K562 (cell line): ENCODE measurements around the gene GCSH. TPM values are rescaled to one million over a fixed set of nuclear protein-coding genes. Genes with fewer than 3 reads are reported as not detected.

Experiments
- ATAC-seq: fragments of 200-7000 bp; cut with Tn5 transposase; 3 replicates; pipeline ENCODE4 v1.9.1; 2020; ENCODE audit warnings: moderate library complexity
- BruUV-seq: library from RNA; stranded (reverse); fragments of 400-500 nt; replicated peaks from 2 replicates; lab custom pipeline; 2021; lab: Mats Ljungman, UMichigan
- CTCF ChIA-PET: fragments of 300-600 bp; formaldehyde crosslinking; extraction: SDS; loops from one replicate; lab custom pipeline; 2021; ENCODE audit warnings: low intra/inter-chr PET ratio; lab: Yijun Ruan, JAX
- POLR2A ChIA-PET: fragments of 300-600, 350-650 bp; sonication (Branson Sonifier 250); formaldehyde crosslinking; extraction: SDS; loops from one replicate; lab custom pipeline; 2021; ENCODE audit warnings: antibody characterized with exemption, inconsistent platforms; lab: Yijun Ruan, JAX
- DNase-seq, 4 experiments: peaks; one replicate each; pipeline versions ENCODE4 v3.0.0 to v3.0.0-alpha.2; 2011 to 2018; ENCODE audit warnings: low spot score in 3 of 4, mixed read lengths in 3 of 4; ENCODE audit errors: extremely low read depth in 1 of 4
- FAIRE-seq: peaks from 2 replicates; lab custom pipeline; 2011; peaks lifted over from hg19 to GRCh38; lab: Jason Lieb, UNC
- H2AFZ ChIP-seq: 2 replicates; pipeline ENCODE4 v1.6.0; 2011; ENCODE audit warnings: low read depth, low read length, control low read depth, inconsistent platforms
- H3K27ac ChIP-seq: fragments of 200-600 bp; 3 replicates; pipeline ENCODE4 v1.8.0; 2011; ENCODE audit warnings: low read depth, mild to moderate bottlenecking, control low read depth, inconsistent platforms, low read length, moderate library complexity, mixed read lengths; ENCODE audit errors: extremely low read depth
- H3K27me3 ChIP-seq, 2 experiments: fragments of 300-600 bp in 1 of 2; 2 replicates in 1 of 2; 3 replicates in 1 of 2; pipeline versions ENCODE4 v1.6.0 to v1.8.0; 2011; ENCODE audit warnings: inconsistent platforms in 2 of 2, low read length in 2 of 2, mild to moderate bottlenecking in 1 of 2, mixed read lengths in 1 of 2, moderate library complexity in 1 of 2; ENCODE audit not compliant: control insufficient read depth in 2 of 2, insufficient read depth in 2 of 2
- H3K36me3 ChIP-seq: fragments of 300-600 bp; 3 replicates; pipeline ENCODE4 v1.8.0; 2011; ENCODE audit warnings: mild to moderate bottlenecking, low read length, inconsistent platforms; ENCODE audit not compliant: control insufficient read depth, insufficient read depth
- H3K4me1 ChIP-seq, 2 experiments: fragments of 200-600 bp in 1 of 2; replicated peaks in 1 of 2; 2 replicates in 1 of 2; 3 replicates in 1 of 2; pipeline versions ENCODE4 v1.5.1 to v1.8.0; 2011; ENCODE audit warnings: inconsistent platforms in 2 of 2, low read length in 2 of 2, mild to moderate bottlenecking in 1 of 2, mixed read lengths in 1 of 2, moderate library complexity in 1 of 2; ENCODE audit not compliant: control insufficient read depth in 2 of 2, insufficient read depth in 2 of 2
- H3K4me2 ChIP-seq: 2 replicates; pipeline ENCODE4 v1.6.1; 2011; ENCODE audit warnings: low read length, control low read depth, inconsistent platforms, mixed read lengths; ENCODE audit not compliant: insufficient read depth
- H3K4me3 ChIP-seq: fragments of 200-600 bp; sonication (generic), shearing (Covaris generic); 2 replicates; pipeline ENCODE4 v1.5.1; 2016; ENCODE audit warnings: control low read depth, inconsistent platforms
- H3K79me2 ChIP-seq: fragments of 200-600 bp; 3 replicates; pipeline ENCODE4 v1.8.0; 2011; ENCODE audit warnings: low read length, inconsistent platforms; ENCODE audit not compliant: control insufficient read depth, insufficient read depth
- H3K9ac ChIP-seq, 2 experiments: 2 replicates each; pipeline versions ENCODE4 v1.6.0 to v1.6.1; 2011; ENCODE audit warnings: low read depth in 2 of 2, low read length in 2 of 2, control low read depth in 1 of 2, inconsistent platforms in 1 of 2, mild to moderate bottlenecking in 1 of 2, mixed read lengths in 1 of 2; ENCODE audit not compliant: insufficient read depth in 1 of 2
- H3K9me1 ChIP-seq: one replicate; pipeline ENCODE4 v1.6.0; 2011; ENCODE audit warnings: inconsistent platforms, mild to moderate bottlenecking, low read length, moderate library complexity; ENCODE audit not compliant: control insufficient read depth, insufficient read depth
- H3K9me3 ChIP-seq: replicated peaks from 2 replicates; pipeline ENCODE4 v1.5.1; 2011; ENCODE audit warnings: low read depth, low read length, inconsistent platforms; ENCODE audit not compliant: control insufficient read depth, insufficient read depth
- H4K20me1 ChIP-seq: replicated peaks from 2 replicates; pipeline ENCODE4 v1.6.1; 2011; ENCODE audit warnings: low read length, inconsistent platforms, mixed read lengths; ENCODE audit not compliant: control insufficient read depth, insufficient read depth
- BRD4 ChIP-seq: fragments of 200-600 bp; sonication (generic); IDR thresholded peaks from 2 replicates; pipeline ENCODE4 v1.6.1; 2017; ENCODE audit warnings: inconsistent platforms
- CAMTA2 ChIP-seq: fragments of 250-450 bp; sonication (Bioruptor Pico); conservative IDR thresholded peaks from 2 replicates; pipeline ENCODE4 v1.5.1; 2022
- CBX8 ChIP-seq: fragments of 200-600 bp; sonication (generic); IDR thresholded peaks from 2 replicates; pipeline ENCODE4 v1.6.1; 2012; ENCODE audit warnings: borderline replicate concordance, mixed run types, low read depth, mild to moderate bottlenecking, moderate library complexity, mixed read lengths, low read length, control low read depth, inconsistent platforms; ENCODE audit not compliant: poor library complexity, severe bottlenecking; ENCODE audit errors: extremely low read depth
- CREBBP ChIP-seq: IDR thresholded peaks from one replicate; pipeline ENCODE4 v1.6.1; 2012; ENCODE audit warnings: low read depth, mild to moderate bottlenecking, control low read depth, inconsistent platforms, low read length
- HCFC1 ChIP-seq: IDR thresholded peaks from 2 replicates; pipeline ENCODE4 v1.6.1; 2012; ENCODE audit warnings: low read depth, low read length, improper control_type of control experiment
- KDM5B ChIP-seq: fragments of 200-600 bp; sonication (generic); IDR thresholded peaks from 2 replicates; pipeline ENCODE4 v1.6.1; 2012; ENCODE audit warnings: low read depth, mild to moderate bottlenecking, moderate library complexity, low read length, control low read depth, inconsistent platforms; ENCODE audit not compliant: insufficient replicate concordance
- LCOR ChIP-seq: sonication (generic); formaldehyde crosslinking; IDR thresholded peaks from 2 replicates; pipeline ENCODE4 v1.8.0; 2022; ENCODE audit warnings: mild to moderate bottlenecking, missing genetic modification reagents
- NFYB ChIP-seq: IDR thresholded peaks from 2 replicates; pipeline ENCODE4 v1.6.1; 2011; ENCODE audit warnings: mild to moderate bottlenecking, moderate library complexity; ENCODE audit not compliant: insufficient read length; ENCODE audit errors: extremely low read depth
- PHF21A ChIP-seq: fragments of 450-650 bp; IDR thresholded peaks from 2 replicates; pipeline ENCODE4 v1.6.1; 2017; ENCODE audit warnings: low read depth, borderline replicate concordance
- PTBP1 ChIP-seq: fragments of 200-400 bp; formaldehyde crosslinking; IDR thresholded peaks from 2 replicates; pipeline ENCODE4 v1.6.1; 2017; ENCODE audit warnings: low read depth, low read length
- RBM34 ChIP-seq: fragments of 200-400 bp; formaldehyde crosslinking; IDR thresholded peaks from 2 replicates; pipeline ENCODE4 v1.6.1; 2018; ENCODE audit warnings: low read length, borderline replicate concordance; ENCODE audit not compliant: insufficient read depth
- TAF1 ChIP-seq: IDR thresholded peaks from 2 replicates; pipeline ENCODE4 v1.6.1; 2011; ENCODE audit warnings: mild to moderate bottlenecking, low read length, moderate library complexity; ENCODE audit not compliant: insufficient read depth, control insufficient read depth, severe bottlenecking; ENCODE audit errors: extremely low read depth
- ZFPM2 ChIP-seq: fragments of 250-450 bp; sonication (Bioruptor Pico); IDR thresholded peaks from 2 replicates; pipeline ENCODE4 v1.5.1; 2022; ENCODE audit warnings: mild to moderate bottlenecking
- WGBS: fragments of 100-300 bp; shearing (Covaris generic); methylation state at CpG from one replicate; pipeline ENCODE4 v1.1.6; 2016; ENCODE audit warnings: low coverage, mixed read lengths; ENCODE audit not compliant: insufficient coverage; ENCODE audit errors: missing lambda C conversion rate; 5-methylcytosine and 5-hydroxymethylcytosine counted together
- in situ Hi-C: fragments of 300-500 bp; cut with MboI; formaldehyde crosslinking; loops from 4 replicates; pipeline ENCODE4 v1.15.0; 2018; ENCODE audit warnings: inconsistent platforms, mixed read lengths
- intact Hi-C: fragments of 100-400 bp; cut with micrococcal nuclease; formaldehyde crosslinking; loops from 2 replicates; pipeline ENCODE4 v1.14.2; 2022
- polyA plus RNA-seq, 8 experiments: library from polyadenylated mRNA; depleted of rRNA in 4 of 8; stranded (reverse) in 5 of 8; unstranded in 3 of 8; fragments of >200 nt; fragmentation: Nextera tagmentation in 2 of 8; fragmentation: Illumina TruSeq in 1 of 8; extraction: Ambion mirVana in 2 of 8; extraction: Trizol in 1 of 8; gene quantifications; 2 replicates each; pipeline versions ENCODE4 v1.2.1 to v1.2.3, GENCODE V29; 2011 to 2014; ENCODE audit warnings: inconsistent platforms in 1 of 8, missing spikeins in 1 of 8
- total RNA-seq, 7 experiments: library from RNA; depleted of rRNA in 6 of 7; stranded (reverse); fragments of >200 nt in 6 of 7; fragmentation: Illumina TruSeq in 2 of 7; extraction: Trizol in 2 of 7; gene quantifications; 2 replicates each; pipeline versions ENCODE4 v1.2.1 to v1.2.3, GENCODE V29; 2011 to 2021; ENCODE audit warnings: low replicate concordance in 1 of 7
- TF ChIP-seq, protein P1 (sequence below): sonication (generic); formaldehyde crosslinking; IDR thresholded peaks from 2 replicates; pipeline ENCODE4 v1.8.1; 2023; ENCODE audit warnings: mild to moderate bottlenecking, missing genetic modification reagents
- TF ChIP-seq, protein P2 (sequence below), 2 experiments: fragments of 450-650 bp; IDR thresholded peaks; 2 replicates each; pipeline ENCODE4 v1.6.1; 2016

The GCSH gene
- total and polyA plus RNA-seq, 9 of the 15 experiments (the other 6 are each of a cell fraction or from before 2014, with no cell fraction given): 35.0 to 121 (median 89.0) TPM

DNA sequence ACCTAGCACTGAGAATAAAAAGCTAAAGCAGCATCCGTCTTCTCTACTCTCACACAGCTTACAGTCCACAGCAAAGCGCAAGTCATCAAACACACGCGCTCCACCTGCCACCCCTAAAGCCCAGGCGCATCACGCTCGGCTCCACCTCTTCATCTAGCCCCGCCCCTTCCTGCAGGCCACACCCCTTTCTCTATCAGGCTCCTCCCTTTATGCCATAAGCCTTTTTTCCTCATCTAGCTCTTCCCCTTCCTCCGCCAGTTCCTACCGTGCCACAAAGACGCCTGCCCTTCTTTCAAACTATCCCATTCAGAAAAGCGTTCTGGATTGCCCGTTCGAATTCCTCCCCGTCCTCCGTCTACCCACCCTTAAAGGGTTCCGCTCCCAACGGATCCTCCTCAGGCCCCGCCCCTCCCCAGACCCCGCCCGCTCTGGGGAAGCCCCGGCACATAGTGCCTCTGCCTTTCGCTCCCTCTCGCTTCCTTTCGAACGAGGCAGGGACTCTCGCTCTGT is 19.6 kb downstream of the GCSH start:
- BruUV-seq: no TSS peak
- no peaks in the 10 kb centered on the region for H3K27me3 ChIP-seq
- FAIRE-seq (peak; percentile 90), DNase-seq (peak; percentile 92 to 95 (median 93)), ATAC-seq (peak; percentile 94)
- peak overlapping the region; percentile 92 for H3K4me3 ChIP-seq
- 1% methylated on average over 26 of the region's 27 CpGs for WGBS
- peak overlapping the region; percentile 81 for H3K27ac ChIP-seq
- peak overlapping the region; percentile 99 for H3K4me2 ChIP-seq
- H3K9me1 ChIP-seq: no peaks in the 10 kb centered on the region
- peak overlapping the region; percentile 100 for H2AFZ ChIP-seq
- H3K4me1 ChIP-seq: peaks cover 9 to 16% of the 10 kb centered on the region in 2 experiments; a peak in 4 of 5 replicates
- no peaks in the 10 kb centered on the region for H3K79me2 ChIP-seq
- H3K36me3 ChIP-seq: peaks cover 7% of the 10 kb centered on the region; the same call in 1 of the 3 replicates
- POLR2A ChIA-PET: interaction anchor here (0.5 to 1.2 kb wide), 7 partner anchors 10 to 449 kb away, joined by 3 to 5 read pairs (median 4); partner anchors contain the start of genes CENPN and CMC2
- no peaks in the 10 kb centered on the region for H3K9me3 ChIP-seq
- intact Hi-C loops: loop anchor here (2.0 kb wide), 2 partner anchors 20 to 40 kb away; partner anchors contain the start of gene GCSH
- CTCF ChIA-PET: interaction anchor here (0.7 to 1.4 kb wide), 2 partner anchors 40 to 42 kb away, joined by 4 to 5 read pairs; partner anchors contain the start of gene ATMIN
- in situ Hi-C loops: no loop called here
- H4K20me1 ChIP-seq: no peaks in the 10 kb centered on the region
- peak overlapping the region; percentile 86 to 93 for H3K9ac ChIP-seq
- TF ChIP-seq CBX8: no peak
- TF ChIP-seq NFYB: no peak
- TF ChIP-seq PTBP1: no peak
- TF ChIP-seq KDM5B: no peak
- TF ChIP-seq, protein P1, sequence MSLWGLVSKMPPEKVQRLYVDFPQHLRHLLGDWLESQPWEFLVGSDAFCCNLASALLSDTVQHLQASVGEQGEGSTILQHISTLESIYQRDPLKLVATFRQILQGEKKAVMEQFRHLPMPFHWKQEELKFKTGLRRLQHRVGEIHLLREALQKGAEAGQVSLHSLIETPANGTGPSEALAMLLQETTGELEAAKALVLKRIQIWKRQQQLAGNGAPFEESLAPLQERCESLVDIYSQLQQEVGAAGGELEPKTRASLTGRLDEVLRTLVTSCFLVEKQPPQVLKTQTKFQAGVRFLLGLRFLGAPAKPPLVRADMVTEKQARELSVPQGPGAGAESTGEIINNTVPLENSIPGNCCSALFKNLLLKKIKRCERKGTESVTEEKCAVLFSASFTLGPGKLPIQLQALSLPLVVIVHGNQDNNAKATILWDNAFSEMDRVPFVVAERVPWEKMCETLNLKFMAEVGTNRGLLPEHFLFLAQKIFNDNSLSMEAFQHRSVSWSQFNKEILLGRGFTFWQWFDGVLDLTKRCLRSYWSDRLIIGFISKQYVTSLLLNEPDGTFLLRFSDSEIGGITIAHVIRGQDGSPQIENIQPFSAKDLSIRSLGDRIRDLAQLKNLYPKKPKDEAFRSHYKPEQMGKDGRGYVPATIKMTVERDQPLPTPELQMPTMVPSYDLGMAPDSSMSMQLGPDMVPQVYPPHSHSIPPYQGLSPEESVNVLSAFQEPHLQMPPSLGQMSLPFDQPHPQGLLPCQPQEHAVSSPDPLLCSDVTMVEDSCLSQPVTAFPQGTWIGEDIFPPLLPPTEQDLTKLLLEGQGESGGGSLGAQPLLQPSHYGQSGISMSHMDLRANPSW: no peak
- TF ChIP-seq, protein P2, sequence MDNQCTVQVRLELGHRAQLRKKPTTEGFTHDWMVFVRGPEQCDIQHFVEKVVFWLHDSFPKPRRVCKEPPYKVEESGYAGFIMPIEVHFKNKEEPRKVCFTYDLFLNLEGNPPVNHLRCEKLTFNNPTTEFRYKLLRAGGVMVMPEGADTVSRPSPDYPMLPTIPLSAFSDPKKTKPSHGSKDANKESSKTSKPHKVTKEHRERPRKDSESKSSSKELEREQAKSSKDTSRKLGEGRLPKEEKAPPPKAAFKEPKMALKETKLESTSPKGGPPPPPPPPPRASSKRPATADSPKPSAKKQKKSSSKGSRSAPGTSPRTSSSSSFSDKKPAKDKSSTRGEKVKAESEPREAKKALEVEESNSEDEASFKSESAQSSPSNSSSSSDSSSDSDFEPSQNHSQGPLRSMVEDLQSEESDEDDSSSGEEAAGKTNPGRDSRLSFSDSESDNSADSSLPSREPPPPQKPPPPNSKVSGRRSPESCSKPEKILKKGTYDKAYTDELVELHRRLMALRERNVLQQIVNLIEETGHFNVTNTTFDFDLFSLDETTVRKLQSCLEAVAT (IDR thresholded peaks at IDR 0.05): 0 out of 4 replicates have a peak, but pooled peaks of 1 of the 2 experiments have one; percentile 65
- peak; percentile 83 for TF ChIP-seq LCOR (CRISPR knock-in tag)
- no peak for TF ChIP-seq HCFC1
- no peak for TF ChIP-seq RBM34
- 0 out of 2 replicates have a peak, but pooled peaks have one; percentile 16 for TF ChIP-seq PHF21A
- no peak for TF ChIP-seq CREBBP
- TF ChIP-seq BRD4: no peak
- TF ChIP-seq TAF1: no peak
- TF ChIP-seq ZFPM2: no peak
- TF ChIP-seq CAMTA2 (CRISPR knock-in tag): no peak
